Measurements from ENCODE around the gene IRF5. TPM values are rescaled to one million over a fixed set of nuclear protein-coding genes. Genes with fewer than 3 reads are reported as not detected.
"Not testable (repeated sequence)": the region's sequence is repeated elsewhere in the genome, so short reads cannot be mapped to it uniquely, and the experiment has no call there.

Gene IRF5
- total RNA-seq, 3 donors from 2014 or later, result 4.2 to 15.4 (median 8.4) TPM

GRCh38 chr7:128912709-128913495 lies 24.8 kb upstream of the IRF5 start:
- not testable (repeated sequence) for H3K9me3 Mint-ChIP-seq

GRCh38 chr7:128913870-128914565 lies 23.7 kb upstream of the IRF5 start:
- DNase-seq (no peak), ATAC-seq (no peak)
- Mint-ChIP-seq H3K4me3 (no peak overlapping the region), H3K36me3 (ENCODE audit: insufficient read depth) (no peaks in the 10 kb centered on the region), H3K9me3 (no peaks in the 10 kb centered on the region), H3K4me1 (ENCODE audit: low read depth) (peaks cover 9% of the 10 kb centered on the region), H3K27me3 (ENCODE audit: low read depth) (peaks cover 54% of the 10 kb centered on the region)

More at GRCh38 chr7:128912709-128913495, 24.8 kb upstream of the IRF5 start:
- not testable (repeated sequence) for H3K4me1 Mint-ChIP-seq (ENCODE audit: low read depth); ATAC-seq; H3K36me3 Mint-ChIP-seq (ENCODE audit: insufficient read depth); DNase-seq; H3K4me3 Mint-ChIP-seq
- peaks cover 60% of the 10 kb centered on the region for H3K27me3 Mint-ChIP-seq (ENCODE audit: low read depth)

- DNase-seq (no peak), ATAC-seq (peak; percentile 51 to 59)
- Mint-ChIP-seq H3K9me3 (no peaks in the 10 kb centered on the region), H3K27me3 (ENCODE audit: low read depth) (peaks cover 48% of the 10 kb centered on the region), H3K4me1 (ENCODE audit: low read depth) (peaks cover 9% of the 10 kb centered on the region), H3K4me3 (no peak overlapping the region), H3K36me3 (ENCODE audit: insufficient read depth) (no peaks in the 10 kb centered on the region)
Measured at GRCh38 chr7:128914566-128915151, 23.1 kb upstream of the IRF5 start.

- ATAC-seq, result peak in 1 of 2 donors; percentile 6
- Mint-ChIP-seq H3K4me3 (peak overlapping the region; percentile 55), H3K9me3 (no peaks in the 10 kb centered on the region), H3K36me3 (ENCODE audit: insufficient read depth) (no peaks in the 10 kb centered on the region), H3K27me3 (ENCODE audit: low read depth) (peaks cover 42% of the 10 kb centered on the region), H3K4me1 (ENCODE audit: low read depth) (peaks cover 9% of the 10 kb centered on the region)
- no peak for DNase-seq
Measured at GRCh38 chr7:128915271-128915819, 22.4 kb upstream of the IRF5 start.

GRCh38 chr7:128915841-128916642 lies 21.7 kb upstream of the IRF5 start:
- Mint-ChIP-seq H3K4me1 (ENCODE audit: low read depth) (peaks cover 9% of the 10 kb centered on the region), H3K27me3 (ENCODE audit: low read depth) (peaks cover 43% of the 10 kb centered on the region), H3K4me3 (peak overlapping the region; percentile 55), H3K36me3 (ENCODE audit: insufficient read depth) (no peaks in the 10 kb centered on the region), H3K9me3 (no peaks in the 10 kb centered on the region)
- DNase-seq (no peak), ATAC-seq (no peak)

GRCh38 chr7:128916643-128916915 lies 21.1 kb upstream of the IRF5 start:
- Mint-ChIP-seq H3K4me3 (no peak overlapping the region), H3K36me3 (ENCODE audit: insufficient read depth) (no peaks in the 10 kb centered on the region), H3K27me3 (ENCODE audit: low read depth) (peaks cover 41% of the 10 kb centered on the region), H3K9me3 (no peaks in the 10 kb centered on the region), H3K4me1 (ENCODE audit: low read depth) (peaks cover 9% of the 10 kb centered on the region)
- ATAC-seq (no peak), DNase-seq (no peak)

- H3K9me3 Mint-ChIP-seq, result no peaks in the 10 kb centered on the region
- H3K27me3 Mint-ChIP-seq (ENCODE audit: low read depth), result peaks cover 36% of the 10 kb centered on the region
- no peak overlapping the region for H3K4me3 Mint-ChIP-seq
- no peak for ATAC-seq
- H3K36me3 Mint-ChIP-seq (ENCODE audit: insufficient read depth), result no peaks in the 10 kb centered on the region
- H3K4me1 Mint-ChIP-seq (ENCODE audit: low read depth), result peaks cover 9% of the 10 kb centered on the region
- no peak for DNase-seq
Measured at GRCh38 chr7:128917122-128917521, 20.6 kb upstream of the IRF5 start.

- ATAC-seq (no peak), DNase-seq (no peak)
Measured at GRCh38 chr7:128918016-128918665, 19.6 kb upstream of the IRF5 start.

GRCh38 chr7:128919241-128919640 lies 18.5 kb upstream of the IRF5 start:
- no peak for DNase-seq
- Mint-ChIP-seq H3K36me3 (ENCODE audit: insufficient read depth) (no peaks in the 10 kb centered on the region), H3K4me1 (ENCODE audit: low read depth) (peaks cover 7% of the 10 kb centered on the region), H3K4me3 (no peak overlapping the region), H3K27me3 (ENCODE audit: low read depth) (peaks cover 39% of the 10 kb centered on the region), H3K9me3 (no peaks in the 10 kb centered on the region)
- no peak for ATAC-seq

More at GRCh38 chr7:128918016-128918665, 19.6 kb upstream of the IRF5 start:
- Mint-ChIP-seq H3K4me1 (ENCODE audit: low read depth) (peaks cover 9% of the 10 kb centered on the region), H3K9me3 (no peaks in the 10 kb centered on the region), H3K36me3 (ENCODE audit: insufficient read depth) (no peaks in the 10 kb centered on the region), H3K4me3 (no peak overlapping the region), H3K27me3 (ENCODE audit: low read depth) (peaks cover 39% of the 10 kb centered on the region)

GRCh38 chr7:128919881-128920799 lies 17.6 kb upstream of the IRF5 start:
- no peak overlapping the region for H3K4me3 Mint-ChIP-seq
- H3K4me1 Mint-ChIP-seq (ENCODE audit: low read depth), result peaks cover 4% of the 10 kb centered on the region
- H3K9me3 Mint-ChIP-seq, result no peaks in the 10 kb centered on the region
- no peak for ATAC-seq
- no peak for DNase-seq
- no peaks in the 10 kb centered on the region for H3K36me3 Mint-ChIP-seq (ENCODE audit: insufficient read depth)
- peaks cover 35% of the 10 kb centered on the region for H3K27me3 Mint-ChIP-seq (ENCODE audit: low read depth)

GRCh38 chr7:128920913-128921582 lies 16.7 kb upstream of the IRF5 start:
- DNase-seq, result no peak
- no peak overlapping the region for H3K4me3 Mint-ChIP-seq

GRCh38 chr7:128921866-128922440 lies 15.8 kb upstream of the IRF5 start:
- Mint-ChIP-seq H3K4me1 (ENCODE audit: low read depth) (no peaks in the 10 kb centered on the region), H3K36me3 (ENCODE audit: insufficient read depth) (no peaks in the 10 kb centered on the region), H3K4me3 (no peak overlapping the region), H3K9me3 (no peaks in the 10 kb centered on the region), H3K27me3 (ENCODE audit: low read depth) (peaks cover 23% of the 10 kb centered on the region)
- ATAC-seq (no peak), DNase-seq (no peak)

More at GRCh38 chr7:128920913-128921582, 16.7 kb upstream of the IRF5 start:
- peaks cover 31% of the 10 kb centered on the region for H3K27me3 Mint-ChIP-seq (ENCODE audit: low read depth)
- no peaks in the 10 kb centered on the region for H3K9me3 Mint-ChIP-seq
- H3K36me3 Mint-ChIP-seq (ENCODE audit: insufficient read depth), result no peaks in the 10 kb centered on the region
- ATAC-seq, result no peak
- H3K4me1 Mint-ChIP-seq (ENCODE audit: low read depth), result no peaks in the 10 kb centered on the region
